Activated CD4-positive, alpha-beta T cell treated with anti-CD3 and anti-CD28 coated beads, Interleukin-10, Interleukin-2, amounts not matched to agents 100 ng/mL and 50 ng/mL, durations not matched to agents 16 hours and 8 hours (primary cell): ENCODE results near the gene MT1B.
"Not testable (repeated sequence)": the region's sequence is repeated elsewhere in the genome, so short reads cannot be mapped to it uniquely, and the experiment has no call there.

Experiments
- DNase-seq: peaks from one replicate; pipeline ENCODE4 v3.0.0-alpha.2; 2020

MT1B gene

DNA sequence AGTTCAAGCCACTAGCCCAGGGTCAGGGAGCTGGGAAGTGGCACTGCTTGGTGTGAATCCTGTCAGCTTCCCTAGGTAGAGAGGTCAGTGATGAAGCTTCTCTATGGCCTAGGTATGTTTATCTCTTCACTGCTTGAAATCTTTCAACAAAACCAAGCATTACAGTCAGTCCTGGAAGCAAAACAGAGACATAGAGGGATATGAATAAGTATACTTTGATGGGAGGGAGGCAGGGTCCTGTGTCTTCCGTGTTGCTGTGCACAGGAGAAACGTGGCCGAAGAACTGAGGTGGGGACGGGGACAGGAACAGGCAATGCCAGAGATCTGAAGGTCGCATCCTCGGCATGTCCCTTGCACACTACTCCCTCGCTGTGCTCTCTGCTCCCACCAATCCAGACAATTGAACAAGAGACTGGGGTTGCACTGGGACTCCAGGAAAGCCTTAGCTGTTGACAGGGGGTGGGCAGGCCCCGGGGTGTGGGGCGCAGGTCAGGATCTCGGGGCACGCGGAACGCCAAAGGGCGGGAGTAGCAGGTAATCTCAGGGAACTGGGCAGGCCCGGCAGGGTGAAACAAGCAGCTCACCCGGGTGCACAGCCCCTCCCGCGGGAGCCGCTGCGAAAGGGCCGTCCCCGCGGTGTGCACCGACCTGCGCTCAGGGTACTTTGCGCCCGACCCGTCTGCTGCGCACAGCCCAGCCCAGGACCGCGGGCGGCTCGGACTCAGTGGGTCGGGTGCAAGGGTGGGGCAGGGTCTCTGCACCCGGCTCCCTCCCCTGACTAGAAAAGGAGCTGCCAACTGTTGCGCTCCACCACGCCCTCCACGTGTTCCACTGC lies 17.5 kb downstream of the MT1B start, which contains the start of gene MT1H:
MT1H (plus strand) TSS at position 810 of the 835 bp plus-strand sequence. CDS start 71 bp downstream, outside the sequence.
- peak; percentile 14 for DNase-seq

- no peak for DNase-seq
These were observed 18.3 kb downstream of the MT1B start for GRCh38 chr16:56669840-56670619.

GRCh38 chr16:56670620-56670934 lies 18.9 kb downstream of the MT1B start:
- DNase-seq = no peak

DNA sequence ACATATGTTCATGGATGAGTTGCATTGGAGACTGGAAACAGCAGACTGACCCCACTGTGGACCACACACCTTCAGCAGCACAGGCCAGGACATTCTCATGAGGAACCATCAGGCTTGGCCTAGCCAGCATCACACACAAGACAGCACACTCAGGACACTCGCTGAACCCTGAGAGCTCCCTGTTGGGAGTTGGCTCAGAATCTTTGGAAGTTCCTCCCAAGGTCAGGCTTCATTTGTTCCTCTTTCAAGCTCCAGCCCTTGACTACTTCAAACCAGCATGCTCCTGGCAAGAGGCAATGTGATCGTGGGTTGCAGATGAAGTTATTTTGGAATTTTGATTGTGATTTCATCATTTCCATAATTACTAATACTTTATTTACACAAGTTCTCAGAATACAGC lies 20.0 kb downstream of the MT1B start:
- DNase-seq = not testable (repeated sequence)

- DNase-seq = not testable (repeated sequence)
These were observed 20.5 kb downstream of the MT1B start for GRCh38 chr16:56672171-56672570.

DNA sequence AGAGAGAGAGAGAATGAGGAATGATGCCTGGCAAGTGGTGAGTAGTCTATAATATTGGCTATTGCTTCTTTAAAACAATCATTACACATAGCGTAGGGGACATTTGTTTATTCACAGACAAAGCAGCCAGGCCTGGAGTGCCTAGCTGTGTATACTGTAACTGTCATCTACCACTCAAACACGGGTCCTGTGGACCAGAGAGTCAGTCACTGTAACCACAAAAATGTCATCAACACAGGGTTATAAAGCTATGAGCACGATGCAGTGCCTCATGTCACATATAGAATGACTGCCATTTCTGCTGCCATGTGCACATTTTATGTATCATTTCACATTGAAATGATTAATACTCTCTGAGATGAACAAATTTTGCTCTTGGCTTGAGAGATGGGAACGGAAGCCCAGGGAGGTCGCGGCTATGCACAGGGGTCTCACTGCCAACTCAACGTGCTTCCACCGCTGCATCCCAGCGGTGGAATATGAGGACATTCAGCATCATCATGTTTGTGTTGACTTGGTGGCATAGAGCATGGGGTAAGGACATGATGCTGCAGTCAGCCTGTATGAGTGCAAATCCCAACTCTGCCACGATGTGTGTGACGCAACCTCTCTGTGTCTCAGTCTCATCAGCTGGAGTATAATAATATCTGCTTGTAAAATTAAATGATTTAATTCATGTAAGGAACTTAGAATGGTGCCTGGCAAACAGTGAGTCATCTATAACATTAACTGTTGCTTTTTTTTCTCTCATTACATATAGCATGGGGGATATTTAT lies 21.3 kb downstream of the MT1B start:
- no peak for DNase-seq

DNA sequence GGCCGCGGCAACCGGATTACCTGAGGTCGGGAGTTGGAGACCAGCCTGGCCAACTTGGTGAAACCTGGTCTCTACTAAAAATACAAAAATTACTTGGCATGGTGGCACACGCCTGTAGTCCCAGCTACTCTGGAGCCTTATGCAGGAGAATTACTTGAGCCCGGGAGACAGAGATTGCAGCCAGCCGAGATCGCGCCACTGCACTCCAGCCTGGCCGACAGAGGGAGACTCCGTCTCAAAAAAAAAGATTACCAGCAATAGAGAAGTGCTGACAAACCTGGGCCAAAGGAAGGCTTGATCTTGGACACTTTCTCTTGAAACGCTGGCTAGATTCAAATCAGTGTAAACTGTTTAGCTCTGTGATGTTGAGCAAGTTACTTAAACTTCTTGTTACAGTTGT lies 22.2 kb downstream of the MT1B start:
- DNase-seq = peak; percentile 16

- not testable (repeated sequence) for DNase-seq
These were observed 22.9 kb downstream of the MT1B start for GRCh38 chr16:56674570-56674969.

- DNase-seq = peak; percentile 15
These were observed 24.1 kb downstream of the MT1B start for GRCh38 chr16:56675685-56676210.

DNA sequence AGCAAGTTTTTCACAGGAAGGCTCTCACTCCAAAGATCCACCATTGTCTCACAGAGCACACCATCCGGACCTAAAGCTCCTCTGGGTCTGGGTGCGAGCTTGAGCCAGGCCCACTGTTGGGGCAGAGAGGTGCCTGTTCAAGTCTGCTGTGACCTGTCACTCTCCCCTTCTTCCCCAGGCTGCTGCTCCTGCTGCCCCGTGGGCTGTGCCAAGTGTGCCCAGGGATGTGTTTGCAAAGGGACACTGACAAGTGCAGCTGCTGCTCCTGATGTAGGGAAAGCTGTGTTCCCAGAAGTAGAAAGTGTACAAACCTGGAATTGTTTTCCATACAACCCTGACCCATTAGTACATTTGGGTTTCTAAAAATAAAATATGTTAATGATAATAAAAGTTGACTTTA lies 25.8 kb downstream of the MT1B start:
- no peak for DNase-seq

DNA sequence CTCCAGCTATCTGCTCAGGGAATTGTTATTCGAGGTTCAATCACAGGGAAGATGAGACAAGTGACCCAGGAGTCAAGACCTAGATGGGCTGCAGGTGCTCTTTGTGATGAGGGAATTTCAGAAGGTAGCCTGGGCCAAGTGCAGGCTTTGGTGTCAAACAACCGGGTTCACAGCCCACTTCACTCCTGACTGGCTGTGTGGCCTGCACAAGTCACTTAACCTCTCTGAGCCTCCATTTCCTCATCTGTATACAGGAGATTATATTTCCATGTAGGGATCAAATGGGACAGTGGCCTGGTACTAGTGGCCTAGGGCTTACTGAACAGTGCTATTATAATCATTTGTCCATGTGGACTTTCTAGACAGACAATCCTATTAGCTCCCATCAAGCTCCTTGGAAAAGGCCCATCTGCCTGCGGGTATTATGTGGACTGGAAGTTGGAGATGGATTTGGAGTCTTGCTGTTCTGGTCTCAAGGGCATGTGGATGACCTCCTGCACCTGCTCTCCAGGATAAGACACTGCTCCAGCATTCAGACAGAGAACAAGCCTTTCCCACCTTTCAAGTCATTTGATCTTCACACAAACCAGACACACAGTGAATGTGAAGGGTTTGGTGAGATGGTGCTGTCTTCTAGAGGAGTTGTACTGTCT lies 27.5 kb downstream of the MT1B start:
- no peak for DNase-seq

DNA sequence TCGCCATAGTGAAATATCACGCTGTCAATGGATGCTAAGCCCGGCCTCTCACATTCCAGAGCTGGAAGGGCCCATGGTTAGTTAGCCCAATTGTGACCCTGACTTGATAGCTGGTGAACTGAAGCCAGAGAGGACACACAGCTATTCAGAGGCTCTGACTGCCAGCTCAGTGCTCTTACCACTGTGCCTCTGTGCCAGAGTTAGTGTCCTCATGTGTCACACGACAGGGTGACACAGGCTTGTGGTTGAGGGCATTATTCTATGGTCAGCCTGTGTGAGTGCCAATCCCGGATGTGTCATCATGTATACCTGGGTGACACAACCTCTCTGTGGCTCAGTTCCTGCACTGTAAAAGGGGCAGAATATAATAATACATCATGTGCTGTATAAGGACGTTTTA lies 28.1 kb downstream of the MT1B start:
- peak; percentile 60 for DNase-seq

DNA sequence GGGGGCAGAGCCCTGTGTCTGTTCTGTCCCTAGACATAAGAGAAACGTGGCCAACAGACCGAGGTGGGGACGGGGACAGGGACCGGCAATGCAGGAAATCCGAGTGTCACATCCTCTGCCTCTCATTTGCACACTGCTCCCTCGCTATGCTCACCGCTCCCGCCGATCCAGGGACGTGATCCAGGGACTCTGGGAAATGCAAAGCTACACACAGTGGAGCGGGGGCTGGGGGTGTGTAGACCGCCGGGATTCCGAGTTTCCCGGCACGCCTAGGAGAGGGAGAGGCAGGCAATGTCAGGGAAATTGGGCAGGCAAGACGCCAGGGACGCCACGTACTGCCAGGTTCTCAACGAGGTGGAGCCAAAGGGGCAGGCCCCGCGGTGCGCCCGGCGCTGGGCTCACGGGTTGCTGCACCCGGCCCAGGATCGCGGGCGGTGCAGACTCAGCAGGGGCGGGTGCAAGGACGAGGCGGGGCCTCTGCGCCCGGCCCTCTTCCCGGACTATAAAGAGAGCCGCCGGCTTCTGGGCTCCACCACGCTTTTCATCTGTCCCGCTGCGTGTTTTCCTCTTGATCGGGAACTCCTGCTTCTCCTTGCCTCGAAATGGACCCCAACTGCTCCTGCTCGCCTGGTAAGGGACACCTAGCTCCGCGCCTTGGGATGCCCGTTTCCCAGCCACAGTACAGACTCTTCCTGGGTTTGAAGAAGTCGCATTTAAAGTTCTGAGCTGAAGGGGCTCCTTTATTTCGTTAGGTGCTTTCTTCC lies 30.4 kb downstream of the MT1B start, which contains the start of gene MT1X:
MT1X (plus strand) TSS at position 532 of the 764 bp plus-strand sequence; CDS start at position 603, 71 bp downstream.
- DNase-seq = peak; percentile 93

GRCh38 chr16:56682703-56683397 lies 31.2 kb downstream of the MT1B start:
- peak; percentile 19 for DNase-seq

DNA sequence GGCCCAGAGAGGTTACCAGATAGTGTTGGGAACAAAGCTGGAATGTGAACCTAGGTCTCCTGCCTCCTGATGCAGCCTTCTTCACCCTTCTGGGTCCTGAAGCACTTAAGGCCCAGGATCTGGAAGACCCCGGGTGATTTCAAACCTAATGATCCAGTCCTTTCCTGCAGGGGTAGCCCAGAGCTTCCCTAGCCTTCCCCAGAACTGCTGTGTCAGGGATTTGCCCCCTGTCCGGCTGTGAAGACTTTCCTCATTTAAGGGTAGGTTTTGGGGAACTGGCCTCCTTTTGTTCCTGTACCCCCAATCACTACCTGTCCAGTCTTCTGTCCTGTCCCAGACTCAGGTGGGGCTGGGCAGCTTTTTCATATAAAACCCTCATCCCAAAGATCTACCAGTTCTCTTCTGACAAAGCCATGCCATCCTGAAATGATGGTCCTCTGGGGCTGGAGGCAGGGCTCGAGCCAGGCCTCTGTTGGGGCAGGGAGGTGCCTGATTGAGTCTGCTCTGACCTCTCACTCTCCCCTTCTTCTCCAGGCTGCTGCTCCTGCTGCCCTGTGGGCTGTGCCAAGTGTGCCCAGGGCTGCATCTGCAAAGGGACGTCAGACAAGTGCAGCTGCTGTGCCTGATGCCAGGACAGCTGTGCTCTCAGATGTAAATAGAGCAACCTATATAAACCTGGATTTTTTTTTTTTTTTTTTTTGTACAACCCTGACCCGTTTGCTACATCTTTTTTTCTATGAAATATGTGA lies 31.9 kb downstream of the MT1B start:
- no peak for DNase-seq

GRCh38 chr16:56684256-56684925 lies 32.7 kb downstream of the MT1B start:
- DNase-seq = no peak

DNA sequence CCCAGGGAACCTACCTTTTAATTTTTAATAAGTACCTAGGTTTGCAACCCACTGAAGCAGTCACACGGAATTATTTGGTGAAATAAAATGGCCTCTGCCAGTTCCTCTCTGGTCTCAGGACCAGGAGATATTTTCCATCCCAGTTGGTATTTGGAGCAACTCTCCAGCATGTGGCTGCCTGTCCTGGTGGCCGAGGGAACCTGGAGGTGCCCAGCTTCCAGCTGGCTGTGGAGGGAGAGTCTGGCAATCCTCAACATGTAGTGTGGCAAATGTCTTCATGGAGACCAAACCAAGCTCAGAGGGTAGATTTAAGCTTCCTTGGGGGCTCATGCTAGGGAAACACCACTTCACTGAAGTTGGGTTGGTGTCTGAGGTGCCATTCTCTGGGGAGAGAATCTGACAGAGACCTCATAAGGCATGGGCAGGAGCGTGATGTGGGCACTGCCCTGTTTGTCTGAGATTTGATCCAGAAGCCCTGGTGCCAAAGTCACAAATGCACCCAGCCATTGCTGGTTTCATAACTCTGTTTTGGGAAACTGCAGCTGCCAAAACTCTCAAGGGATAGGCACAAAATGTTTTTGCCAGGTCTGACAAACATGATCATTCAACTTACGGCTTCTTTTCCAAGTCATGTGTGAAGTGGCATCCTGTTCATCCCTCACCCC lies 33.4 kb downstream of the MT1B start:
- DNase-seq = no peak

DNA sequence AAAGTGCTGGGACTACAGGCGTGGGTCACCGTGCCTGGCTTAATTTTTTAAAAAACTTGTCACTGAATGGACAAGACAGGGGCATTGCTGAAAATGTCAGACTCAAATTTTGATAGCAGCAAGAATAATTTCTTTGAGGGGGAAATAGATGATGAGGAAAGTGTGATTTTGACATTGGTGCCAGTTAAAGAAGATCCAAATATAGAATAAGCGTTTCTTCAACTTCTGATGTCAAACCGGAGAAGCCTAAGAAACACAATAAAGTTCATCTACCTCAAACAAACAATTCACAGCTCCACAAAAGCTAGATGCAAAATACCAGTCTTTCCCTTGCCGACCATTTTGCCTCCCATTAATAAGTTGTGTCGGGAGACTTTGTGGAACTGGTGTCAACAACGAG lies 35.1 kb downstream of the MT1B start:
- DNase-seq = no peak

DNA sequence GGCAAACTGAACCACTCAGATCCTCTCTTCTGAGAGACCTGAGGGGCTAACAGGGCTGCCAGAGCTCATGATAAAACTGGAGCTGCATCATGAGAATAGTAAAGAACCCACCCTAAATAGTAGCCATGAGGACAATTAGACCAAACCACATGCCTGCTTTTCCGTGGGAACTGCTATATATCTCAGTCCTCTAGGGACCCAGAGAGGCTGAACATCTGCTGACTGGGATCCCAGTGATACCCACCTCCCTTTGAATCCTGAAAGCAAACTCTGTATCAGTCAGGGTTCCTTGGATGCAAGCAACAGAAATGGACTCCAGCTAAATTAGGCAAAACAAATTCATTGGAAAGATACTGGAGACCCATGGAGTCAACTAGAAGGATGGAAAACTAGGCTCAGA lies 37.1 kb downstream of the MT1B start:
- DNase-seq = no peak
